ENCODE data around the gene SMTNL1.

The SMTNL1 gene

GRCh38 chr11:57568330-57568766 is 31.0 kb downstream of the SMTNL1 start:
- peak overlapping the region; percentile 81 to 95 for H3K4me3 ChIP-seq (ENCODE audit: low read depth in 1 of 2, low read length in 2 of 2)
- no peaks in the 10 kb centered on the region for H3K36me3 ChIP-seq (ENCODE audit: control insufficient read depth in 1 of 2, insufficient read depth in 2 of 2, low read length in 2 of 2)

DNA sequence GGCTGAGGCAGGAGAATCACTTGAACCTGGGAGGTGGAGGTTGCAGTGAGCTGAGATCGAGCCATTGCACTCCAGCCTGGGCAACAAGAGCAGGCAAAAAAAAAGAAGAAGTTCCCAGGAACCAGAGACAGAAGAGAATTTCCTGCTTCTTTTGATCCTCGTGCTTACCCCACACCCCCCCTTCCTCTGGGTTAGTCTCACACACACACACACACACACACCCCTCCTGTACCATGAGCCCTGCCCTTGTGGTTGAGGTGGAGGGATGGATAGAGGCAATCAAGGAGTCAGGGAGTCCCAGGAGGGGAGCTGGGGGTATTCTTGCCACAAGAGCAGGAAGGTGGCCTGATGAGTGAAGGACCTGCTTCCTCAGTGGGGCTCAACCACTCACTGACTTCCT is 34.2 kb downstream of the SMTNL1 start:
- H3K27ac ChIP-seq (ENCODE audit: low read length): no peak overlapping the region
- H3K4me3 ChIP-seq (ENCODE audit: low read depth in 1 of 2, low read length in 2 of 2): no peak overlapping the region
- no peaks in the 10 kb centered on the region for H3K36me3 ChIP-seq (ENCODE audit: control insufficient read depth in 1 of 2, insufficient read depth in 2 of 2, low read length in 2 of 2)
- H3K27me3 ChIP-seq (ENCODE audit: low read depth, low read length): no peaks in the 10 kb centered on the region
- H3K9me3 ChIP-seq (ENCODE audit: control insufficient read depth in 1 of 2, low read length in 2 of 2): no peaks in the 10 kb centered on the region
- H3K4me1 ChIP-seq (ENCODE audit: control insufficient read depth in 1 of 2, insufficient read depth in 2 of 2, low read length in 2 of 2): peaks cover 5 to 10% of the 10 kb centered on the region in 2 donors

More at GRCh38 chr11:57568330-57568766, 31.0 kb downstream of the SMTNL1 start:
- H3K9me3 ChIP-seq (ENCODE audit: control insufficient read depth in 1 of 2, low read length in 2 of 2): no peaks in the 10 kb centered on the region
- H3K4me1 ChIP-seq (ENCODE audit: control insufficient read depth in 1 of 2, insufficient read depth in 2 of 2, low read length in 2 of 2): peaks cover 5 to 16% of the 10 kb centered on the region in 2 donors
- H3K27me3 ChIP-seq (ENCODE audit: low read depth, low read length): no peaks in the 10 kb centered on the region
- no peak overlapping the region for H3K27ac ChIP-seq (ENCODE audit: low read length)

DNA sequence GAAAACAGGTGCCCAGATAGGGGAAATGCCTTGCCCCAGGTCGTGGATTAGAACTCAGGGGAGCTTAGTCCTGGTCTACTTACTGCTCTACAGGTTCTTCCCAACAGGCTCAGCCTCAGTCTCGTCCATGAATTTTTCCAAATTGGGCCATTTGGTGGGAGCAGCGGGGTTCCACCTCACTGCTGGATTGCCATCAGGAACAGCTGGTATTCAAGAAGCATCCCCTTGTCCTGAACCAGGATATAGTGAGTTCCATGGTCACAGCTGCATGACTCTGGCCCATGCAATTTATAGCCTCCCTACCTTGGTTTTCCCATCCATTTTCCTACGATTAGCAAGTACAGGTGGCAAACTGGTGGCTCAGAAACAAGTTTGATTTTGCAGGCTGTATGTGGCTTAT is 36.7 kb downstream of the SMTNL1 start:
- Histone ChIP-seq H3K36me3 (ENCODE audit: control insufficient read depth in 1 of 2, insufficient read depth in 2 of 2, low read length in 2 of 2) (no peaks in the 10 kb centered on the region), H3K4me3 (ENCODE audit: low read depth in 1 of 2, low read length in 2 of 2) (no peak overlapping the region), H3K27ac (ENCODE audit: low read length) (no peak overlapping the region), H3K27me3 (ENCODE audit: low read depth, low read length) (no peaks in the 10 kb centered on the region), H3K9me3 (ENCODE audit: control insufficient read depth in 1 of 2, low read length in 2 of 2) (no peaks in the 10 kb centered on the region), H3K4me1 (ENCODE audit: control insufficient read depth in 1 of 2, insufficient read depth in 2 of 2, low read length in 2 of 2) (no peaks in the 10 kb centered on the region)

- Histone ChIP-seq H3K27me3 (ENCODE audit: low read depth, low read length) (no peaks in the 10 kb centered on the region), H3K27ac (ENCODE audit: low read length) (no peak overlapping the region), H3K4me3 (ENCODE audit: low read depth in 1 of 2, low read length in 2 of 2) (no peak overlapping the region), H3K9me3 (ENCODE audit: control insufficient read depth in 1 of 2, low read length in 2 of 2) (no peaks in the 10 kb centered on the region), H3K4me1 (ENCODE audit: control insufficient read depth in 1 of 2, insufficient read depth in 2 of 2, low read length in 2 of 2) (no peaks in the 10 kb centered on the region), H3K36me3 (ENCODE audit: control insufficient read depth in 1 of 2, insufficient read depth in 2 of 2, low read length in 2 of 2) (no peaks in the 10 kb centered on the region)
Measured at GRCh38 chr11:57584341-57584740, 46.9 kb downstream of the SMTNL1 start.

- Histone ChIP-seq H3K27me3 (ENCODE audit: low read depth, low read length) (no peaks in the 10 kb centered on the region), H3K27ac (ENCODE audit: low read length) (no peak overlapping the region), H3K9me3 (ENCODE audit: control insufficient read depth in 1 of 2, low read length in 2 of 2) (no peaks in the 10 kb centered on the region), H3K36me3 (ENCODE audit: control insufficient read depth in 1 of 2, insufficient read depth in 2 of 2, low read length in 2 of 2) (no peaks in the 10 kb centered on the region), H3K4me3 (ENCODE audit: low read depth in 1 of 2, low read length in 2 of 2) (no peak overlapping the region), H3K4me1 (ENCODE audit: control insufficient read depth in 1 of 2, insufficient read depth in 2 of 2, low read length in 2 of 2) (no peaks in the 10 kb centered on the region)
Measured at GRCh38 chr11:57585301-57585700, 47.9 kb downstream of the SMTNL1 start.

DNA sequence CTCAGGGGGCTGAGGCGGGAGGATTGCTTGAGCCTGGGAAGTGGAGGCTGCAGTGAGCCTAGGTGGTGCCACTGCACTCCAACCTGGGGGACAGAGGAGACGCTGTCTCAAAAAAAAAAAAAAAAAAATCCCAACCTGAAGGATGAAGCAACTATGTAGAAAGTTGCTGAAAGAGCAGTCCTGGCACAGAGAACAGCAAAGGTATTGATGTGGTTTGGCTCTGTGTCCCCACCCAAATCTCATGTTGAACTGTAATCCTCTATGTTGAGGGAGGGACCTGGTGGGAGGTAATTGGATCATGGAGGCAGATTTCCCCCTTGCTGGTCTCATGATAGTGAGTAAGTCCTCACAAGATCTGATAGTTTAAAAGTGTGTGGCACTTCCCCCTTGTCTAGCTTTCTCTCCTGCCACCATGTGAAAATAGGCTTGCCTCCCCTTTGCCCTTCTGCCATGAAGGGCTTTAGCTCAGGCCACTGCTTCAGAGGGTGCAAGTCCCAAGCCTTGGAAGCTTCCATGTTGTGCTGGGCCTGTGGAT is 49.4 kb downstream of the SMTNL1 start:
- H3K9me3 ChIP-seq (ENCODE audit: control insufficient read depth in 1 of 2, low read length in 2 of 2): no peaks in the 10 kb centered on the region
- H3K27me3 ChIP-seq (ENCODE audit: low read depth, low read length): no peaks in the 10 kb centered on the region
- no peak overlapping the region for H3K27ac ChIP-seq (ENCODE audit: low read length)
- H3K4me3 ChIP-seq (ENCODE audit: low read depth in 1 of 2, low read length in 2 of 2): no peak overlapping the region
- H3K4me1 ChIP-seq (ENCODE audit: control insufficient read depth in 1 of 2, insufficient read depth in 2 of 2, low read length in 2 of 2): no peaks in the 10 kb centered on the region
- H3K36me3 ChIP-seq (ENCODE audit: control insufficient read depth in 1 of 2, insufficient read depth in 2 of 2, low read length in 2 of 2): no peaks in the 10 kb centered on the region

DNA sequence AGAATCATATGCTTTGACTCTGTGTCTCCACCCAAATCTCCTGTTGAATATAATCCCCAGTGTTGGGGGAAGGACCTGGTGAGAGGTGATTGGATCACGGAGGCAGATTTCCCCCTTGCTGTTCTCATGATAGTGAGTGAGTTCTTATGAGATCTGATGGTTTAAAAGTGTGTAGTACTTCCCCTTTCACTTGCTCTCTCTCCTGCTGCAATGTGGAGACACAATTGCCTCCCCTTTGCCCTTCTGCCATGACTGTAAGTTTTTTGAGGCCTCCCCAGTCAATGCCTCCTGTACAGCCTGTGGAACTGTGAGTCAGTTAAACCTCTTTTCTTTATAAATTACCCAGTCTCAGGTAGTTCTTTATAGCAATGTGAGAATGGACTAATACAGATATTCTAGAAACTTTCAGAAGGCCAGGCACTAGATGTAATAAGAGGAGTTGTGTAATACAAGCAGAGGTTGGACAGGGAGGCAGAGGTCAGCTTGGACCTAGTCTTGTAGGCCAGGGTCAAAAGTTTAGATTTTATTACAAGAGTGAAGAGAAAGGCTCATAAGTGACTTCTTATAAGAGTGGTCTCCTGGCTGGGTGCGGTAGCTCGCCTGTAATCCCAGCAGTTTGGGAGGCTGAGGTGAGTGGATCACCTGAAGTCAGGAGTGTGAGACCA is 50.8 kb downstream of the SMTNL1 start:
- Histone ChIP-seq H3K27me3 (ENCODE audit: low read depth, low read length) (no peaks in the 10 kb centered on the region), H3K4me3 (ENCODE audit: low read depth in 1 of 2, low read length in 2 of 2) (no peak overlapping the region), H3K36me3 (ENCODE audit: control insufficient read depth in 1 of 2, insufficient read depth in 2 of 2, low read length in 2 of 2) (no peaks in the 10 kb centered on the region), H3K27ac (ENCODE audit: low read length) (no peak overlapping the region), H3K4me1 (ENCODE audit: control insufficient read depth in 1 of 2, insufficient read depth in 2 of 2, low read length in 2 of 2) (no peaks in the 10 kb centered on the region), H3K9me3 (ENCODE audit: control insufficient read depth in 1 of 2, low read length in 2 of 2) (no peaks in the 10 kb centered on the region)

DNA sequence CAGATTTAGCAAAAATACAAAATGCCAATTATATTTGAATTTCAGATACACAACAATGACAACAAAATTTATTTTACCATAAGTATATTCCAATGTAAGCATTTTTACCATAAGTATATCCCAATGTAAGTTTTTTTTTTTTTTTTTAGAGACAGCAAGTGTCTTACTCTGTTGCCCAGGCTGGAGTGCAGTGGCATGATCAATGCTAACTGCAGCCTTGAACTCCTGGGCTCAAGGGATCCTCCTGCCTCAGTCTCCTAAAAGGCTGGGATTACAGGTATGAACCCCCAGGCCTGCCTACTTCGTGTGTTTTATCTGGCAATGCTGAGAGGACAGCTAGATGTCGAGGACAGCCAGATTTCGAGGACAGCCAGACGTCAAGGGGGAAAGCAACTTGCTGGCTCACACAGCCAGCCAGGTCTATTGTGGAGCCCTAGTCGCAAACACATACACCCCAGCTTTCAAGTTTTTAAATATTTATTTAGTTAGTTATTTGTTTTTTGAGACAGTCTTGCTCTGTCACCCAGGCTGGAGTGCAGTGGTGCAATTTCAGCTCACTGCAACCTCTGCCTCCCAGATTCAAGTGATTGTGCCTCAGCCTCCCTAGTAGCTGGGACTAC is 59.0 kb downstream of the SMTNL1 start:
- H3K27ac ChIP-seq (ENCODE audit: low read length): no peak overlapping the region
- no peak overlapping the region for H3K4me3 ChIP-seq (ENCODE audit: low read depth in 1 of 2, low read length in 2 of 2)
- no peaks in the 10 kb centered on the region for H3K36me3 ChIP-seq (ENCODE audit: control insufficient read depth in 1 of 2, insufficient read depth in 2 of 2, low read length in 2 of 2)

GRCh38 chr11:57597461-57597915 is 60.1 kb downstream of the SMTNL1 start, which contains the start of gene SERPING1:
SERPING1 (plus strand) TSS chr11:57597685; CDS start chr11:57598271, 586 bp downstream.
- no peaks in the 10 kb centered on the region for H3K9me3 ChIP-seq (ENCODE audit: control insufficient read depth in 1 of 2, low read length in 2 of 2)
- H3K36me3 ChIP-seq (ENCODE audit: control insufficient read depth in 1 of 2, insufficient read depth in 2 of 2, low read length in 2 of 2): peaks cover 0 to 6% of the 10 kb centered on the region in 2 donors
- peak within 1 kb of the TSS; percentile 34 for H3K27ac ChIP-seq (ENCODE audit: low read length)
- peak within 1 kb of the TSS; percentile 56 to 69 for H3K4me3 ChIP-seq (ENCODE audit: low read depth in 1 of 2, low read length in 2 of 2)
- H3K27me3 ChIP-seq (ENCODE audit: low read depth, low read length): no peaks in the 10 kb centered on the region
- peaks cover 0 to 4% of the 10 kb centered on the region in 2 donors for H3K4me1 ChIP-seq (ENCODE audit: control insufficient read depth in 1 of 2, insufficient read depth in 2 of 2, low read length in 2 of 2)

More for the DNA sequence above, 59.0 kb downstream of the SMTNL1 start:
- Histone ChIP-seq H3K27me3 (ENCODE audit: low read depth, low read length) (no peaks in the 10 kb centered on the region), H3K4me1 (ENCODE audit: control insufficient read depth in 1 of 2, insufficient read depth in 2 of 2, low read length in 2 of 2) (peaks cover 0 to 4% of the 10 kb centered on the region in 2 donors), H3K9me3 (ENCODE audit: control insufficient read depth in 1 of 2, low read length in 2 of 2) (no peaks in the 10 kb centered on the region)

- Histone ChIP-seq H3K9me3 (ENCODE audit: control insufficient read depth in 1 of 2, low read length in 2 of 2) (no peaks in the 10 kb centered on the region), H3K36me3 (ENCODE audit: control insufficient read depth in 1 of 2, insufficient read depth in 2 of 2, low read length in 2 of 2) (peaks cover 0 to 6% of the 10 kb centered on the region in 2 donors), H3K4me1 (ENCODE audit: control insufficient read depth in 1 of 2, insufficient read depth in 2 of 2, low read length in 2 of 2) (peaks cover 0 to 4% of the 10 kb centered on the region in 2 donors), H3K27me3 (ENCODE audit: low read depth, low read length) (no peaks in the 10 kb centered on the region), H3K27ac (ENCODE audit: low read length) (peak overlapping the region; percentile 34), H3K4me3 (ENCODE audit: low read depth in 1 of 2, low read length in 2 of 2) (peak overlapping the region; percentile 56 to 69)
Measured at GRCh38 chr11:57597916-57598830, 60.8 kb downstream of the SMTNL1 start.

DNA sequence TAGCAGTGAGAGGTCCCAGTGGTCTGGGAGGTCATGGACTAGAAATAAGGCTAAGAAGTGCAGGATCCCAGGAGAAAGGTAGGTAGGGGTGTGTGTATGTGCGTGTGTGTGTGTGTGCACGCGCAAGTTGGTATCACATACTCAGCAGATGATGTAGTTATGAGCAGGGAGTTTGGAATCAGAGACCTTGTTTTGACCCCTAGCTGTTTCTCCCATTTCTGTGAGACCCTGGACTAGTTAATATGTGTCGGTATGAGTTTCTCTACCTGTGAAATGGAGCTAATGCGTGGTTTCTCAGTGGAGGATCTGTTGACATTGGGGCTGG is 61.4 kb downstream of the SMTNL1 start:
- Histone ChIP-seq H3K36me3 (ENCODE audit: control insufficient read depth in 1 of 2, insufficient read depth in 2 of 2, low read length in 2 of 2) (peaks cover 0 to 6% of the 10 kb centered on the region in 2 donors), H3K27me3 (ENCODE audit: low read depth, low read length) (no peaks in the 10 kb centered on the region), H3K4me1 (ENCODE audit: control insufficient read depth in 1 of 2, insufficient read depth in 2 of 2, low read length in 2 of 2) (peaks cover 0 to 4% of the 10 kb centered on the region in 2 donors), H3K9me3 (ENCODE audit: control insufficient read depth in 1 of 2, low read length in 2 of 2) (no peaks in the 10 kb centered on the region), H3K27ac (ENCODE audit: low read length) (peak overlapping the region; percentile 34), H3K4me3 (ENCODE audit: low read depth in 1 of 2, low read length in 2 of 2) (peak overlapping the region; percentile 56 to 69)

All from muscle layer of duodenum (tissue), 2 donors.